Measurements from ENCODE around the gene IL12RB2.

DNA sequence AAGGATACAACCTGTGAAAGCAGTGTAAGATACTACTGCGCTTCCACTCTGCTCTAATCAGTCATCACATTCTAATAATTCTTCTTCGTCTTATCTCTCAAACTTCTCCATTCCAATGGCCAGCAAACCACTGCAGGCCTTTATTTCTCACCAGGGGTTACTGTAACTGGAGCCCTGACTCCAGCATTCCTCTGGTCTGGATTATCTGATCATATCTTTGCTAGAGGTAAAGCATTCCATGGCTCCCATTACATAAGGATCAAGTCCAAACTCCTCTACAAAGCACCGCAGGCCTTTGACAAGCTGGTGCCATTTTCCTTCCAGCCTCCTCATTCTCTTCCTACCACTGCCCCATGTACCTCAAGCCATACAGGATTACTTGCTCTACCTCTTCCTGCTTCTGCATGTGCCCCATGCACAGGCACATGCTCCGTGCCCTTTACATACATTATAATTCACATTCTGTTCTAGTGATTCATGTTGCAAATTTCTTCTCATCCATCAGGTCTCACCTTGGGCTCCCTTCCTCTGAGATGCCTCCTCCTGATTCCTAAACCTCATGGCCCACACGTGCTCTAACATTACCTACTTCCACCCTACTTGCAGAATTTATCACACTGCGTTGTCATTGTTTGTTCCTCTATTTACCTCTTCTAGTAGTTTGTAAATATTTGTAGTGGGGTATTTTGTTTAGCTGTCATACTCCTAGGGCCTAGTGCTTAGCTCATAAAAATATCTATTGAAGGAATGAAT is 131.8 kb downstream of the IL12RB2 start:
- no peak for TF ChIP-seq CTCF (conservative IDR thresholded peaks at IDR 0.05)
- no peak for TF ChIP-seq EZH2 (IDR thresholded peaks at IDR 0.05; ENCODE audit: low read depth)

Measured in PC-9 (cell line).